Stromal cell of bone marrow (primary cell): ENCODE results near the gene C10orf95.
"Not testable (repeated sequence)": the region's sequence is repeated elsewhere in the genome, so short reads cannot be mapped to it uniquely, and the experiment has no call there.

Experiments used
- DNase-seq: peaks from one replicate; pipeline ENCODE4 v3.0.0-alpha.2; 2012; ENCODE audit warnings: low read depth

The C10orf95 gene

DNA sequence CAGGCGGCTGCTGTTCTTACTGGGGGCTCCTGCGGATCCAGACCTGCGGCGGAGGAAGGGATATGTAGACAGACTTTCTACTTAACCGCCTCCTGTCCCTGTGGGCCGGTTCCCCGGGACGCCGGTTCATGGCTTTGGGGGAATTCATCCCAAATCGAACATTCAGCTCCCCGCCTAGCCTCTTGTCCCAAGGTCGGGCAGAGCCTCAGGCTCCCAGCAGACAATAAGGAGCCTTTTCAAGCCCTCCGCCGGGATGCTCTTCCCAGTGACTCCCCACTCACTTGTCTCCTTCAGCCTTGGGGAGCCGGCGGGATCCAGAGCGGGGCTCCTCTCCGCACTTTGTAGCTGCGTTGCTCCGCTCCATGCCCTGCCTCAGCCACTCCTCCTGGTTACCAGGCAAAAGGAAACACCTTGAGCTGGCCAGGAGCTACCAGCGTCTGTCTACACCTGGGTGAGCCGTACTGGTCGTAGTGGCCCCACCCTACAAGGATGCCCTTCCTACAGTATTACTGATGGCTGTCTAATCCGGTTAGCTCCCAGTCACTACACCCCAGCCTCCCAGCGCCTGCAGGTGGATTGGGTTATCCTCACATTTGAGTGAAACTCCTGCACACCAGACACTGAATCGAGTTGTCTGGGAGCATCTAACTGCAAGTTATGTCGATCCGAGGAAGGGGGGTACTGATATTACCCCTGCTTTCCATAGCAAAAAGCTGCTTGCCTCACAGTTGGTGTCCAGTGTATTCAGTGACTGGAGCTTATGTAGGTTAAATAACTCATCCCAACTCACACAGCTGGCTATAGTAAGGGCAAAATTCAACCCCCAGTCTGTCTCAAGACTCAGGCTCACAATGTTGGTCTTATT is at the start of gene C10orf95:
TSS of gene C10orf95 (minus strand) at position 439 of the 865 bp plus-strand sequence. CDS start 450 bp downstream, outside the sequence.
- DNase-seq: no peak

- not testable (repeated sequence) for DNase-seq
These were observed 49.3 kb upstream of the C10orf95 start for GRCh38 chr10:102500686-102501085.

- DNase-seq: no peak
These were observed 48.0 kb upstream of the C10orf95 start for GRCh38 chr10:102499356-102499755.

DNA sequence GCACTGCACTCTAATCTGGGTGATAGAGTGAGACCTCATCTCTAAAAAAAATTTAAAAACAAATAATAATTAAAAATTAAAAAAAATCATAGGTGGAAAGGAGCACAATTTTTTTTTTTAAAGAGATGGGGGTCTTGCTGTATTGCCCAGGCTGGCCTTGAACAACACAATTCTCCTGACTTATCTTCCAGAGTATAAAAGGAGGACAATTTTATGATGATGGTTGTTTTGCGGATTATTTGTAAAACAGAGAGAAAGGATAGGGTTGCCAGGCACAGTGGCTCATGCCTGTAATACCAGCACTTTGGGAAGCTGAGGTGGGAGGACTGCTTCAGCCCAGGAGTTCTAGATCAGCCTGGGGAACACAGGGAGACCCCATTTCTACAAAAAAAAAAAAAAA is 46.2 kb upstream of the C10orf95 start:
- DNase-seq: no peak

DNA sequence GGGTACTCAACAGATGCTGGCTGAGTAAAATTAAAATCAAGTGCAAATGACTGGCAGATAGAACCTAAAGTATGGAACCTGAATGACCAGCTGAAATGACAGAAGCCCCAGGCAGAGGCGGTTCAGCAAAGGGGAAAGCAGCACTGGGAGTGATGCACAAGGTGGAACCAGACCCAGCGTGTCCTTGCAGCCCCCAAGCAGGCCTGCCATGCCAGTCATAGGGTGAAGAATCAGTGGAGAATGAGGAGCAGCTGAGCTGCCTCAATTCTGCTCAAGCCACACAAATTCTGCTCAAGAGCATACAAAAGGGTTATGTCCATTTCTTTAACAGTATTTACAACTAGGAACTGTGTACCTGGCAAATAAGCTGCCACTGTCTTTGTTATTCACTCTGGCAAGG is 42.4 kb upstream of the C10orf95 start:
- no peak for DNase-seq

DNA sequence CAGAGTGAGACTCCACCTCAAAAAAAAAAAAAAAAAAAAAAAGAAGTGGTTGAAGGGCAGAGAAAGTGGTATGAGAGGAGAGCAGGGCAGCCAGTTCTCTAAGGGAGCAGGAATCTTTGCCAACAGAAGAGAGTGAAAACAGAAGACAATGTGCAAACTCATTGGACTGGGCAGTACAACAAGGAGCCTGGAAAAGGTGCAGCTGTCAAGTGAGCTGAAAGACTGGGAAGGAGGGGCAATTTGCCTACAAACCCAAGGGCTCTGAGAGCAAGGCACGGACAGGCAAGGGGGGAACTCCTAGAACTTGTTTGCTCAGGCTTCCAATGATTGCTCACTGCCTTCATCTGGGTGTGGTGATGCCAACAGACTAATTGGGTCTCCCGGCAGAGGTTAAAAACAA is 41.6 kb upstream of the C10orf95 start:
- no peak for DNase-seq

DNA sequence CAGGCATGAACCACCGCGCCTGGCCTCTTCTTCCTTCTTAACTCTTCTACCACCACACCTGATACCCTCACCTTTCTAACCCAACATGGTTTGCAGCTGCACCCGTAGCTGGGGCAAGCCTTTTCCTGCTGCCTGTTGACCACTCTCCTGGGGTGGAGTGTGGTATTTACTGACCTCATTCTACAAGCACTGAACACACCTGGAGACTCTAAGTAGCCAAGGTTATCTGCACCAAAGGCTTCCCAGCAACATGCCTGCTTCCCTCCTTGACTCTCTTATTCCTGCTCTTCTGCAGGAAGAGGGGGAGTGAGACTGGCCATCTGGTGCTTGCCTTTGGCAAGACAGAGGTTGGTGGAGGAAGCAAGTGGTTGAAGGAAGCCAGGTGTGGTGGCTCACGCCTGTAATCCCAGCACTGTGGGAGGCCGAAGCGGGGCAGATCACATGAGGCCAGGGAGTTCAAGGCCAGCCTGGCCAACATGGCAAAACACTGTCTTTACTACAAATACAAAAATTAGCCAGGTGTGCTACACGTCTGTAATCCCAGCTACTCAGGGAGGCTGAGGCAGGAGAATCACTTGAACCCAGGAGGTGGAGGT is 41.1 kb upstream of the C10orf95 start:
- no peak for DNase-seq

GRCh38 chr10:102491136-102491535 is 39.8 kb upstream of the C10orf95 start:
- no peak for DNase-seq

DNA sequence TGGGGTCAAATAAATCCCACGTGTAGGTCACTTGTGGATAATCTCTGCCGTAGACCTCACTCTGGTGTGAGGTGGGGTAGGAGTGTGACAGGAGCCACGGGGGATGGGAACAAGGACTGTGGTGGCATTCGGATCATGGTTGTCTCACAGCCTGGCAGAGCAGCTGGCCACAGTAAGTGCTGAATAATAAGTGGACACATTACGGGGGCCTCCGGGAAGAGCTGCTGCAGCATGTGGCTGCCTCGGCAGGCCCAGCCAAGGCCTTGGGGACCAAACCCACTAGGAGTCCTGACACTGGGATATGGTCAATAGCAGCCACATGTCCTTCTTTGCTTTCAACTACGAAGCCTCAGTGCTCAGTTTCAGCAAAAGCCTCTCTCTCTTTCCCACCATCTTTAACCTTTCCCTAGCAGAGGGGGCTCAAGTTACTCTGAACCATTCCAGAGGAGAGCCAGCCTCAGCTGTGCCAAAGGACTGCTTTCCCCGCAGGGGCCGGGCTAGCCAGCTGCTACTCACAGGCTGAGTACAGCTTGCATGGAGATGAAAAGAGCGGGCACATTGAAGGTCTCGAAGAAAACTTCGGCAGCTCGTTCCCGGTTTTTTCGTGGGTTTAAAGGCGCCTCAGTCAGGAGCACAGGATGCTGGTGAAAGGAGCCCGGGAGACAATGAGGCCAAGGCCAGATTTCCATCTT is 33.9 kb upstream of the C10orf95 start:
- no peak for DNase-seq

DNA sequence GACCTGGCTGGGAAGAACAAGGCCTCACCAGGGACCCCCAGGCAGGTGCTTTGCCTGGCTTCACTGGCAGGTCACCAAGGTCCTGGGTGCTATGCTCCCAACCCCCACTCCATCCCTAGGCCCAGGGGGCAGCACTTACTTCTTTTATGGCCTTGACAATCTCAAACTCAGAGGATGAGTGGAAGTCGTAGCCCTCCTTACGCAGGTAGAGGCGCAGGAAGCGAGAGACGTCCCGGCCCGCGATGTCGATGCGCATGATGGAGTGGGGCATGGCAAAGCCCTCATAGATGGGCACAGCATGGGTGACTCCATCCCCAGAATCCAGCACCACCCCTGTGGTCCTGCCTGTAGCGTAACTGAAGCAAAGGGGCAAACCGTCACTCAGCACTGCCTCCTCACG is 32.7 kb upstream of the C10orf95 start:
- no peak for DNase-seq

GRCh38 chr10:102480396-102480795 is 29.1 kb upstream of the C10orf95 start:
- no peak for DNase-seq

- DNase-seq: no peak
These were observed 28.3 kb upstream of the C10orf95 start for GRCh38 chr10:102479651-102480050.

GRCh38 chr10:102476466-102477141 is 25.3 kb upstream of the C10orf95 start:
- DNase-seq: no peak

GRCh38 chr10:102475451-102476040 is 24.2 kb upstream of the C10orf95 start:
- no peak for DNase-seq

DNA sequence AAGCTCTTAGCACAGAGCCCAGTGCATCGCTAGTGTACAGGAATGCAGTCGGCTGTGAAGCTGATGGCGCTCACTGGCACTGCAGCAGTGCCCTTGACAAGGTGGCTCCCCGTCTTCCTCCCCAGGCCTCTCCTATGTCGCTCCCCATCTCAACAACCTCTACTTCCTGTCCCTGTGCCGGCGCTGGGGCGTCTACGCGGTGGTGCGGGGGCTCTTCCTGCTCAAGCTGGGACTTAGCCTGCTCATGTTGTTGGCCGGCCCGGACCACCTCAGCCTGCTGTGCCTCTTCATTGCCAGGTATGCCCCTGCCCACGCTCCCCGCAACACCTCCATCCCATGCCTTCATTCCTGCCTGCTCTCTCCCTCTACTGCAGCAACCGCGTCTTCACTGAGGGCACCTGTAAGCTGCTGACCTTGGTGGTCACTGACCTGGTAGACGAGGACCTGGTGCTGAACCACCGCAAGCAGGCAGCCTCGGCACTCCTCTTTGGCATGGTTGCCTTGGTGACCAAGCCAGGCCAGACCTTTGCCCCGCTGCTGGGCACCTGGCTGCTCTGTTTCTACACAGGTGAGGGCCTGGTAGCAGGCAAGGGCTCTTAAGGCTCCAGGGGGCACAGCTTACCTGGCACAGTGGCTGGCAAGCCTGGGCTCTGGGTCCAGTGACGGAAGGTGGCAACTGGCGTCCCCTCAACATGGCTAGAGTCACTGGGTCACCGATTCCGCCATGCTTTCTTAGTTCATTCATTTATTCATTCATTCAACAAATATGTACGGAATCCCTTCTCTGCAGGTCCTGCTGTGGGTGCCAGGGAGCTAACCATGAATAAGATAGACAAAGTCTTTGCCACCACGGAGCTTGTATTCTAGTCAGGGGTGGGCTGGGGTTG is 22.3 kb upstream of the C10orf95 start:
- DNase-seq: no peak

GRCh38 chr10:102470579-102471546 is 19.5 kb upstream of the C10orf95 start:
- DNase-seq: no peak

DNA sequence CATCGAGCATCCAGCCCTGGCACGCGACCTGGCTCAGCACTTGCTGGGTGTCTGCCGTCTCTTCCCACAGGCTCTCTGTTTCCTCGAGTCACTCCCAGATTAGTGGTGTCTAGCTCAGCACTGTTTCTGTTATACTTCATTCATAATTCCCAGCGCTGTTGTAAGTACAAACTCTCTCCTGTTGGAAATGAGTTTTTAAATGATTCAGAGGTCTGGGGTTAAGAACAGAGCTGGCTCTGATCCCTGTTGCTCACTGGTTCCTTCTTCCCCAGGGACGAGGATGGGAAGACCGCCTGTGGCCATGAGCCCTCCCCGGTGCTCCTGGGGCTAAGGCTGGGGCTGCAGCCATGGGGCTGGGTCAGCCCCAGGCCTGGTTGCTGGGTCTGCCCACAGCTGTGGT is 17.3 kb upstream of the C10orf95 start:
- DNase-seq: peak; percentile 88

- no peak for DNase-seq
These were observed 16.7 kb upstream of the C10orf95 start for GRCh38 chr10:102467971-102468438.

DNA sequence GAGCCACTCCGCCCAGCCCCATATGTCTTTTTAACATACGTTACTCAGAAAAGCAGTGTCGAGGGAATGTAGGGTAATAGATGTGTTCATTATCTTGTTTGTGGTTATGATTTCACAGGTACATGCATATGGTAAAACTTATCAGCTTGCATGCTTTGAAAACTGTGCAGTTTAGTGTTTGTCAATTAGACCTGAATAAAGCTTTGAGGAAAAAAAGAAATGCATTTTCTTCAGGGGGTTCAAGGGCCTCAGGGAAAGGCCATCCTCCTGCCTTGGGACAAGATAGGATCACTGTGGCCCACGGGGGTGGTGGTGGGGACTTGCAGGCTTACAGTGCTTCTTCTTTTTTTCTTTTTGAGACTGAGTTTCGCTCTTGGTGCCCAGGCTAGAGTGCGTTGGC is 16.0 kb upstream of the C10orf95 start:
- no peak for DNase-seq

GRCh38 chr10:102465466-102465865 is 14.1 kb upstream of the C10orf95 start:
- DNase-seq: no peak
